ENCODE measurements around the gene MCUR1. TPM values are rescaled to one million over a fixed set of nuclear protein-coding genes. Genes with fewer than 3 reads are reported as not detected.

The MCUR1 gene
- total and polyA plus RNA-seq, 10 of the 15 experiments (the other 5 are each of a cell fraction or from before 2014, with no cell fraction given): 4.4 to 43.9 (median 18.3) TPM

DNA sequence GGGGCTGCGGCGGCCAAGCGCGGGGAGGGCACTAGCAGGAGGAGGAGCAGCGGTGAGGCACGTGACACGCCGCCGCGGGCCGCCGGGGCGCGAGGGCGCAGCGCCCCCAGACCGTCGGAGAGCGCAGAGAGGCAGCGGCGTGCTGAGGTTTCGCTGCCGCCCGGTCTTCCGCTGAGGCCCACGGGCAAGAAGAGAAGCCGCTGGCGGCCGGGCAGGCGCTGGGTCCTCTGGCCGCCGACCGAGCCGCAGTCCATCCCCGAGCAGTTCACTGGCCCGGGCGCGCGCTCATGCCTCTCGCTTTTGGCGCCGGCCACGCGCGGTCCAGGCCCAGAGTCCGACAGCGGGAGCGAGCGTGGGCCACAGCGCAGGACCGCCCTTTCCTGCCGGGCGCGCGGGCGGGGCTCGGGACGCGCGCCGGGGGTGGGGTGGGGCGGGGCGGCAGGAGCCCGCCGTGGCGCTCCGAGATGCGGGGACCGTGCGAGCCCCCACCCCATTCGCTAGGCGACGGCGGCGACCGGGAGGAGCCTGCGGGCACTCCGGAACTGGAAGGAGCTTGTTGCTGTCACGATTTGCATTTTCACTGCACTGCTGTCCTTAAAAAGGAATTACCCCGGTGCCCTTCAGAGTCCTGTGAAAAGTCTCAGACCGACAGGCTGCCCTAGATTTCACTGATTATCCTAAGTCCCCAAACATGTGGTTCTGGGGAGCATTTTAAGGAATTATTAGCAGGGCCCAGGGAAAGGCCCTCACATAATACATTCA is at the start of gene MCUR1 (continued):
- TF ChIP-seq CBFB (IDR thresholded peaks at IDR 0.05; ENCODE audit: low read depth) (peak; percentile 20; the same call in 1 of the 2 replicates), ETV6 (conservative IDR thresholded peaks at IDR 0.05 in 1 of 2, IDR thresholded peaks at IDR 0.05 in 1 of 2; ENCODE audit: borderline replicate concordance in 1 of 2, low read depth in 1 of 2) (no peak), NFYA (IDR thresholded peaks at IDR 0.05; ENCODE audit: borderline replicate concordance, low read depth, low read length) (no peak), POU2F2 (IDR thresholded peaks at IDR 0.05; ENCODE audit: borderline replicate concordance, low read depth, low read length) (peak; percentile 88), BRCA1 (IDR thresholded peaks at IDR 0.05; ENCODE audit: low read depth, low read length) (peak; percentile 19; the same call in 1 of the 2 replicates), YY1 (IDR thresholded peaks at IDR 0.05; ENCODE audit: low read depth, low read length) (0 out of 2 replicates have a peak, but pooled peaks have one; percentile 34), EED (IDR thresholded peaks at IDR 0.05; ENCODE audit: low read depth) (no peak), KDM1A (IDR thresholded peaks at IDR 0.05; ENCODE audit: borderline replicate concordance) (no peak), EP300 (IDR thresholded peaks at IDR 0.05; ENCODE audit: borderline replicate concordance in 1 of 2, control insufficient read depth in 1 of 2, low read depth in 2 of 2, low read length in 2 of 2) (no peak), SMAD5 (IDR thresholded peaks at IDR 0.05; ENCODE audit: low read depth) (peak; percentile 61), TBL1XR1 (IDR thresholded peaks at IDR 0.05; ENCODE audit: low read depth, low read length) (0 out of 2 replicates have a peak, but pooled peaks have one; percentile 18), EZH2 (IDR thresholded peaks at IDR 0.05; ENCODE audit: borderline replicate concordance, control insufficient read depth, low read depth, low read length) (no peak), MYC (IDR thresholded peaks at IDR 0.05; ENCODE audit: insufficient read depth, insufficient read length, insufficient replicate concordance, low read length, severe bottlenecking) (peak; percentile 71), IRF3 (IDR thresholded peaks at IDR 0.05) (peak; percentile 63), ZNF24 (IDR thresholded peaks at IDR 0.05) (peak; percentile 33; the same call in 1 of the 2 replicates), PRDM15 (CRISPR knock-in tag; IDR thresholded peaks at IDR 0.05) (no peak), IKZF1 (conservative IDR thresholded peaks at IDR 0.05) (peak; percentile 91), CHD2 (IDR thresholded peaks at IDR 0.05; ENCODE audit: borderline replicate concordance, low read depth, low read length) (0 out of 2 replicates have a peak, but pooled peaks have one; percentile 9), ZNF274 (IDR thresholded peaks at IDR 0.05; ENCODE audit: insufficient read depth, insufficient read length) (no peak), TCF3 (IDR thresholded peaks at IDR 0.05; ENCODE audit: borderline replicate concordance, insufficient read depth, low read depth, low read length) (peak; percentile 45; the same call in 1 of the 2 replicates)
- TF ChIP-seq, protein P1, sequence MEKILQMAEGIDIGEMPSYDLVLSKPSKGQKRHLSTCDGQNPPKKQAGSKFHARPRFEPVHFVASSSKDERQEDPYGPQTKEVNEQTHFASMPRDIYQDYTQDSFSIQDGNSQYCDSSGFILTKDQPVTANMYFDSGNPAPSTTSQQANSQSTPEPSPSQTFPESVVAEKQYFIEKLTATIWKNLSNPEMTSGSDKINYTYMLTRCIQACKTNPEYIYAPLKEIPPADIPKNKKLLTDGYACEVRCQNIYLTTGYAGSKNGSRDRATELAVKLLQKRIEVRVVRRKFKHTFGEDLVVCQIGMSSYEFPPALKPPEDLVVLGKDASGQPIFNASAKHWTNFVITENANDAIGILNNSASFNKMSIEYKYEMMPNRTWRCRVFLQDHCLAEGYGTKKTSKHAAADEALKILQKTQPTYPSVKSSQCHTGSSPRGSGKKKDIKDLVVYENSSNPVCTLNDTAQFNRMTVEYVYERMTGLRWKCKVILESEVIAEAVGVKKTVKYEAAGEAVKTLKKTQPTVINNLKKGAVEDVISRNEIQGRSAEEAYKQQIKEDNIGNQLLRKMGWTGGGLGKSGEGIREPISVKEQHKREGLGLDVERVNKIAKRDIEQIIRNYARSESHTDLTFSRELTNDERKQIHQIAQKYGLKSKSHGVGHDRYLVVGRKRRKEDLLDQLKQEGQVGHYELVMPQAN (conservative IDR thresholded peaks at IDR 0.05): peak; percentile 74
- TF ChIP-seq, protein P2, sequence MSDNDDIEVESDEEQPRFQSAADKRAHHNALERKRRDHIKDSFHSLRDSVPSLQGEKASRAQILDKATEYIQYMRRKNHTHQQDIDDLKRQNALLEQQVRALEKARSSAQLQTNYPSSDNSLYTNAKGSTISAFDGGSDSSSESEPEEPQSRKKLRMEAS (IDR thresholded peaks at IDR 0.05; ENCODE audit: low read depth, low read length): peak; percentile 86

Data from GM12878 (cell line).